Measurements from ENCODE around the gene R3HDM1.

R3HDM1 gene

DNA sequence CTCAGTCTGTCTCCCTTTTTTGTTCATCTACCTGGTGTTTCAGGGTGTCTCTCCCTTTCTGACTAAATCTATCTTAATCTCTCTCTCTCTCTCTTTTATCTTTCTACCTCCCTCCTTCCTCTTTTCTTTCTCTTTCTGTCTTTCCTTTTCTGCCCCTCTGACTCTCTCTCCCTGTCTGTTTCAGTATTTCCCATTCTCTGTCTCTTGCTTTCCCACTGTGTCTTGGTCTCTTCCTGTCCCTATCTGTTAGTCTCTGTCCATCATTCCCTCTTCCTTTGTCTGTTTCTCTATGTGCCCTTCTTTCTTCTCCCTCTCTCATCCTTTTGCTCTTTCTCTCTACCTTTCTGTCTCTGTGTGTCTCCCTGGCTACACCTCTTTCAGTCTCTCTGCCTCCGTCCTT is 56.7 kb downstream of the R3HDM1 start:
- TF ChIP-seq, protein P1, sequence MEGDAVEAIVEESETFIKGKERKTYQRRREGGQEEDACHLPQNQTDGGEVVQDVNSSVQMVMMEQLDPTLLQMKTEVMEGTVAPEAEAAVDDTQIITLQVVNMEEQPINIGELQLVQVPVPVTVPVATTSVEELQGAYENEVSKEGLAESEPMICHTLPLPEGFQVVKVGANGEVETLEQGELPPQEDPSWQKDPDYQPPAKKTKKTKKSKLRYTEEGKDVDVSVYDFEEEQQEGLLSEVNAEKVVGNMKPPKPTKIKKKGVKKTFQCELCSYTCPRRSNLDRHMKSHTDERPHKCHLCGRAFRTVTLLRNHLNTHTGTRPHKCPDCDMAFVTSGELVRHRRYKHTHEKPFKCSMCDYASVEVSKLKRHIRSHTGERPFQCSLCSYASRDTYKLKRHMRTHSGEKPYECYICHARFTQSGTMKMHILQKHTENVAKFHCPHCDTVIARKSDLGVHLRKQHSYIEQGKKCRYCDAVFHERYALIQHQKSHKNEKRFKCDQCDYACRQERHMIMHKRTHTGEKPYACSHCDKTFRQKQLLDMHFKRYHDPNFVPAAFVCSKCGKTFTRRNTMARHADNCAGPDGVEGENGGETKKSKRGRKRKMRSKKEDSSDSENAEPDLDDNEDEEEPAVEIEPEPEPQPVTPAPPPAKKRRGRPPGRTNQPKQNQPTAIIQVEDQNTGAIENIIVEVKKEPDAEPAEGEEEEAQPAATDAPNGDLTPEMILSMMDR (IDR thresholded peaks at IDR 0.05; ENCODE audit: low read depth, low read length), result no peak
- H3K4me3 ChIP-seq (ENCODE audit: low read depth, low read length), result no peak overlapping the region

DNA sequence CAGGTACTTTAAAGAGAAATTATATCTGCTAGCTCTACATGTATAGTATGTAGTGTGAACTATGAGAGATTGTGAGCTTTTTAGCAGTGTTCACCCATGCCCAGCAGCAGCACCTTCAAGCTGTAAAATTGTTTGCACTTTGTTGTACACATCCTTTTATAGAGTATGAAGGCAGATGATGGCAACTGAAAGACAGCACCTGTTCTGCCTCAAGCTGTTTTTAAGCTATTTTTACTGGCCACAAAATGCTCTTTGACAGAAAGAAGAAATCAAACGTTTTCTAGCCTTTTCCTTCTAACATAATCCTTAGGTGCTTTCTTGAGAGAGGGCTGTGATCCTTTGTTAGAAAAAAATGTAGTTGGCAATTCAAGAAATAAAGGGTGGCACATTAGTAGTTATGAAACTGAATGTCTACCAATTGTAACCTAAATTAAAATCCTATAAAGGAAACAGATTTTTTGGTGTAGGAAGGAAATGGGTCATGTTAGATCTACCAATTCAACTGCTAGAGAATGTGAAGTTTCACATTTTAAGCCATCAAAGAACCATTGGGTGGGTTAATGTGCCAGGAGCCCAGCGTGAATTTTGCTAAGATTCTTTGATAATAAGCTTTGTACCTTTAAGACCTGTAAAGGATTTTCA is 59.5 kb downstream of the R3HDM1 start:
- TF ChIP-seq, protein P1 (IDR thresholded peaks at IDR 0.05; ENCODE audit: low read depth, low read length), result no peak
- no peak overlapping the region for H3K4me3 ChIP-seq (ENCODE audit: low read depth, low read length)

DNA sequence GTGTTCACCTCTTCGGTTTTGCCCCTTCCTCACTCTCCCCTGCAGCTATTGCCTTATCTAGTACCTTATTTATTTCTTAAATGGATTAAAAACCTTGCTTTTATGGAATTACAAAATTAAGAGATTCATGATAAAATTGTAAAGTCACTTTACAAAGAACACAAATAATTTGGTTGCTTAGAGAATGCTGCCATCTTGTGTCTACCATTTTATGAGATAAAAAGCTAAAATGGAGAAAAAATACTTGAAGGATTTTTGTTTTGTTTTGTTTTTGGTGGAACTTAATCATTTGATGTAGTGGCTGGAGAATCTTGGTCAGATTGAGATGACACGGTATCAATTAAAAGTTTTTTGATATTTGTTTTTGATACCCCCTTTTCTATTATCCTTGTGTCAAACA is 69.6 kb downstream of the R3HDM1 start:
- TF ChIP-seq, protein P1 (IDR thresholded peaks at IDR 0.05; ENCODE audit: low read depth, low read length), result no peak
- H3K4me3 ChIP-seq (ENCODE audit: low read depth, low read length), result no peak overlapping the region

- TF ChIP-seq, protein P1 (IDR thresholded peaks at IDR 0.05; ENCODE audit: low read depth, low read length), result no peak
- H3K4me3 ChIP-seq (ENCODE audit: low read depth, low read length), result no peak overlapping the region
These were observed 72.3 kb downstream of the R3HDM1 start for GRCh38 chr2:135603543-135603942.

DNA sequence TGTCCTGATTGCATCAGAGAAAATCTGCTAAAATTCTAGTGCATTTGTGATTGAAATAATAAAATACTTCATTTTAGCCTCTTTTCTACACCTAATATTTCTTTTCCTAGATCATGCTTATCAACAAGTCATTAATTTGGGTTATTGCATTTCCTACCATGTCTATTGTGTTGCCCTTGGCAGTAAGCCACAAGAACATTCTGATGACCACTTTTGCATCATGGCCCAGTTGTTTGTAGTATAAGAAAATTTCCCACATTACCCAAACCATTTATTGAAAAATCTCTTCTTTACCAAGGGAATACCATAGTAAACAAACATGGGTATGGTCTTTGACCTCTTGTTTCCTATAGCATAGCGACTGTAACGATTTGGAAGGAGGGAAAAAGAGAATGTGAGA is 76.3 kb downstream of the R3HDM1 start:
- TF ChIP-seq, protein P1 (IDR thresholded peaks at IDR 0.05; ENCODE audit: low read depth, low read length), result no peak
- H3K4me3 ChIP-seq (ENCODE audit: low read depth, low read length), result no peak overlapping the region

DNA sequence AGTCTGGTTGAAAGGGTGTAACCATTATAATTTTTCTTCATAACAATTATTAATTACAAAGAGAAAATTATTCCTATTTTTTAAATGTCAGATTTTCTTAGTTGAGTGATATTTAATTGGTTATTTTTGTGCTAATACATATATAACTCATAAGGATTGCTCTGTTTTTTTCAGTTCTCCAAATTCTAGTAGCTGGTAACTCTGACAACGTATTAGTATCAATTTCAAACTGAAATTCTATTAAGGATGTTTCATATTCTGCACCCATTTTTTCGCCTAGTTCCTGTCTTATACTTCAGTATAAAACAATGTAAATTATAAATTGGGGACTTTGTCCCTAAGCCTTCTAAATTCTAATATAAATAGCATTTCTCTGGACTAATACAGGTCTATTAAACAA is 81.0 kb downstream of the R3HDM1 start:
- TF ChIP-seq, protein P1 (IDR thresholded peaks at IDR 0.05; ENCODE audit: low read depth, low read length), result no peak
- H3K4me3 ChIP-seq (ENCODE audit: low read depth, low read length), result no peak overlapping the region

DNA sequence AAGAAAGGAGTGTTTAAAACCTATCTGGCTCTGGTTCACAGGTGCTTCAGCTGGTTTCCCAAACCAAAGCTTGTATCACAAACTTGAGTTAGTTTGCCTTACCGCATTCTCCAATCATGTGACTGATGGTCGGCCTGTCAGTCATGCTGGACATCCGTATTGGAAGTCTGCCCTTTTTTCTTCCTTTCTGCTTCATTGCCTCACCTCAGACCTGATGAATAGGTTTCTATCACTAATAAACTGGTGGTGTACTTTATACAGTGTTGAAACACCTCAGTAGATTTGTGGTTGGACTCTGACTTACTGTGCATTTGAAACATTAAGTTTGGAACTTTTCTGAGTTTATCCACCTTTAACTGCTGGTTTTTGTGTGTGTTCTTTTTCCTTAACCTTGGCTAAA is 84.1 kb downstream of the R3HDM1 start:
- TF ChIP-seq, protein P1 (IDR thresholded peaks at IDR 0.05; ENCODE audit: low read depth, low read length), result no peak
- no peak overlapping the region for H3K4me3 ChIP-seq (ENCODE audit: low read depth, low read length)

Data from WI38 (cell line).